Right lobe of liver (tissue), 4 donors: ENCODE measurements around the gene KRTAP5-2.

Experiments
- CTCF ChIP-seq, 4 donors: fragments of 200-600 bp in 3 of 4; fragments of 450-650 bp in 1 of 4; IDR thresholded peaks; one replicate each; pipeline versions ENCODE4 v1.5.1 to v1.8.0; 2016 to 2022; ENCODE audit warnings: antibody characterized with exemption in 4 of 4, mild to moderate bottlenecking in 2 of 4
- POLR2A ChIP-seq: fragments of 450-650 bp; IDR thresholded peaks from one replicate; pipeline ENCODE4 v1.6.1; 2017; ENCODE audit warnings: antibody characterized with exemption, mild to moderate bottlenecking
- donor health status: DM: no; HTN: no; CAD: no.
- donor health status: DM: no; HTN: no; CAD: no.
- donor health status: DM: no; HTN: yes; CAD: no.

GRCh38 chr11:1642288-1643145 lies 44.4 kb upstream of the KRTAP5-2 start:
- TF ChIP-seq CTCF (IDR thresholded peaks at IDR 0.05) (no peak), POLR2A (no peak)
